HCT116 (cell line): ENCODE results near the gene ADGRB3. TPM values are rescaled to one million over a fixed set of nuclear protein-coding genes. Genes with fewer than 3 reads are reported as not detected.

ENCODE experiments used
- ATAC-seq: fragments of 200-7000 bp; cut with Tn5 transposase; 2 replicates; pipeline ENCODE4 v1.9.1; 2020; ENCODE audit warnings: mild to moderate bottlenecking, moderate library complexity
- BruUV-seq: library from RNA; stranded (reverse); fragments of 400-500 nt; replicated peaks from 2 replicates; lab custom pipeline; 2021; lab: Mats Ljungman, UMichigan
- CTCF ChIA-PET: fragments of 300-600 bp; sonication (Branson Sonifier 250); formaldehyde crosslinking; loops from one replicate; lab custom pipeline; 2021; ENCODE audit warnings: antibody characterized with exemption; lab: Charles Lee
- POLR2A ChIA-PET: fragments of 300-600, 350-600 bp; sonication (Branson Sonifier 250); formaldehyde crosslinking; loops from one replicate; lab custom pipeline; 2021; ENCODE audit warnings: antibody characterized with exemption; lab: Charles Lee
- RAD21 ChIA-PET, 2 experiments: fragments of 300-600 bp; sonication (Branson Sonifier 250); formaldehyde crosslinking; loops; one replicate each; lab custom pipeline; 2023; ENCODE audit warnings: low total read pairs in 2 of 2; ENCODE audit not compliant: uncharacterized antibody in 2 of 2, unreplicated experiment in 2 of 2, low non-redundant PET in 1 of 2; lab: Charles Lee
- DNase-seq: peaks from one replicate; pipeline ENCODE4 v3.0.0-alpha.2; 2010; ENCODE audit warnings: low read depth, low spot score
- H2AFZ ChIP-seq: fragments of 200-600 bp; shearing (Covaris generic), sonication (generic); 2 replicates; pipeline ENCODE4 v1.6.1; 2017; ENCODE audit warnings: low read depth, mixed run types, mixed read lengths, antibody characterized with exemption, low read length; ENCODE audit not compliant: poor library complexity, severe bottlenecking
- H3K27ac ChIP-seq: 2 replicates; pipeline ENCODE4 v1.5.1; 2012; ENCODE audit warnings: low read depth, low read length
- H3K27me3 ChIP-seq: fragments of 200-600 bp; sonication (generic); 2 replicates; pipeline ENCODE4 v1.6.1; 2016; ENCODE audit warnings: mixed run types, low read length, mixed read lengths; ENCODE audit not compliant: insufficient read depth
- H3K36me3 ChIP-seq, 2 experiments: fragments of 200-500 bp in 1 of 2; fragments of 200-600 bp in 1 of 2; sonication (Bioruptor generic) in 1 of 2; sonication (generic) in 1 of 2; 2 replicates each; pipeline versions ENCODE4 v1.5.1 to v1.6.1; 2014 to 2016; ENCODE audit warnings: low read length in 2 of 2, inconsistent platforms in 1 of 2, mixed read lengths in 1 of 2, mixed run types in 1 of 2; ENCODE audit not compliant: insufficient read depth in 2 of 2, control insufficient read depth in 1 of 2
- H3K4me1 ChIP-seq, 2 experiments: fragments of 200-600 bp in 1 of 2; sonication (generic) in 1 of 2; 2 replicates each; pipeline versions ENCODE4 v1.5.1 to v1.6.1; 2012 to 2017; ENCODE audit warnings: low read length in 2 of 2, inconsistent platforms in 1 of 2, mild to moderate bottlenecking in 1 of 2, mixed read lengths in 1 of 2, mixed run types in 1 of 2, moderate library complexity in 1 of 2; ENCODE audit not compliant: insufficient read depth in 2 of 2, control insufficient read depth in 1 of 2
- H3K4me2 ChIP-seq: fragments of 200-600 bp; sonication (generic); 2 replicates; pipeline ENCODE4 v1.6.1; 2017; ENCODE audit warnings: mixed run types, low read length, mixed read lengths
- H3K4me3 ChIP-seq, 2 experiments: fragments of 200-600 bp in 1 of 2; sonication (generic) in 1 of 2; replicated peaks in 1 of 2; 2 replicates each; pipeline ENCODE4 v1.5.1; 2011 to 2016; ENCODE audit warnings: low read length in 2 of 2, control low read depth in 1 of 2, low read depth in 1 of 2, mild to moderate bottlenecking in 1 of 2, mixed read lengths in 1 of 2, mixed run types in 1 of 2
- H3K79me2 ChIP-seq: fragments of 200-600 bp; sonication (generic); 2 replicates; pipeline ENCODE4 v1.6.1; 2017; ENCODE audit warnings: mild to moderate bottlenecking, mixed run types, low read length, moderate library complexity, mixed read lengths; ENCODE audit not compliant: insufficient read depth
- H3K9ac ChIP-seq: fragments of 200-600 bp; sonication (generic); 2 replicates; pipeline ENCODE4 v1.6.1; 2016; ENCODE audit warnings: low read length, mixed read lengths
- H3K9me2 ChIP-seq: fragments of 200-600 bp; sonication (generic), shearing (Covaris generic); 2 replicates; pipeline ENCODE4 v1.6.1; 2017; ENCODE audit warnings: mixed run types, mild to moderate bottlenecking, moderate library complexity; ENCODE audit not compliant: insufficient read depth
- H3K9me3 ChIP-seq, 2 experiments: fragments of 200-500 bp in 1 of 2; fragments of 200-600 bp in 1 of 2; sonication (Bioruptor generic) in 1 of 2; sonication (generic) in 1 of 2; 2 replicates each; pipeline ENCODE4 v1.6.1; 2014 to 2017; ENCODE audit warnings: low read length in 2 of 2, mixed read lengths in 2 of 2, inconsistent platforms in 1 of 2, low read depth in 1 of 2, mild to moderate bottlenecking in 1 of 2, mixed run types in 1 of 2, moderate library complexity in 1 of 2; ENCODE audit not compliant: control insufficient read depth in 1 of 2, insufficient read depth in 1 of 2
- H4K20me1 ChIP-seq: fragments of 200-600 bp; sonication (generic), shearing (Covaris generic); 2 replicates; pipeline ENCODE4 v1.6.1; 2017; ENCODE audit warnings: mixed run types, mild to moderate bottlenecking, moderate library complexity; ENCODE audit not compliant: insufficient read depth
- EZH2 ChIP-seq: fragments of 200-600 bp; sonication (generic); IDR thresholded peaks from 2 replicates; pipeline ENCODE4 v1.6.1; 2017; ENCODE audit warnings: antibody characterized with exemption, mixed run types
- EZH2phosphoT487 ChIP-seq: fragments of 200-600 bp; IDR thresholded peaks from 2 replicates; pipeline ENCODE4 v1.6.1; 2018; ENCODE audit warnings: antibody characterized with exemption, borderline replicate concordance
- FOSL1 ChIP-seq: IDR thresholded peaks from 2 replicates; pipeline ENCODE4 v1.6.1; 2012; ENCODE audit warnings: low read depth
- JUND ChIP-seq: IDR thresholded peaks from 2 replicates; pipeline ENCODE4 v1.6.1; 2012
- POLR2A ChIP-seq: IDR thresholded peaks from 2 replicates; pipeline ENCODE4 v1.7.0; 2011; ENCODE audit warnings: borderline replicate concordance; ENCODE audit not compliant: insufficient read depth, insufficient read length; ENCODE audit errors: extremely low read depth
- POLR2AphosphoS5 ChIP-seq: IDR thresholded peaks from 2 replicates; pipeline ENCODE4 v1.6.1; 2011; ENCODE audit warnings: mild to moderate bottlenecking, low read depth, low read length, moderate library complexity
- RAD21 ChIP-seq: IDR thresholded peaks from 2 replicates; pipeline ENCODE4 v1.6.1; 2012; ENCODE audit warnings: low read depth, mild to moderate bottlenecking
- REST ChIP-seq: IDR thresholded peaks from 2 replicates; pipeline ENCODE4 v1.6.1; 2012; ENCODE audit warnings: low read depth
- SP1 ChIP-seq: IDR thresholded peaks from 2 replicates; pipeline ENCODE4 v1.6.1; 2012; ENCODE audit warnings: low read depth
- SRF ChIP-seq: IDR thresholded peaks from 2 replicates; pipeline ENCODE4 v1.6.1; 2012; ENCODE audit warnings: low read depth
- TCF7L2 ChIP-seq: IDR thresholded peaks from 2 replicates; pipeline ENCODE4 v1.7.0; 2011; ENCODE audit warnings: borderline replicate concordance, inconsistent platforms; ENCODE audit not compliant: insufficient read depth, insufficient read length; ENCODE audit errors: extremely low read depth
- YY1 ChIP-seq: IDR thresholded peaks from 2 replicates; pipeline ENCODE4 v1.6.1; 2011; ENCODE audit warnings: low read length, low read depth, moderate library complexity, mild to moderate bottlenecking; ENCODE audit not compliant: insufficient replicate concordance; ENCODE audit errors: extremely low read depth
- ZBTB33 ChIP-seq: IDR thresholded peaks from 2 replicates; pipeline ENCODE4 v1.6.1; 2011; ENCODE audit warnings: mild to moderate bottlenecking, low read length, moderate library complexity; ENCODE audit not compliant: insufficient replicate concordance; ENCODE audit errors: extremely low read depth
- ZFX ChIP-seq: fragments of 450-650 bp; IDR thresholded peaks from 2 replicates; pipeline ENCODE4 v1.6.1; 2017
- ZNF274 ChIP-seq: fragments of 200-500 bp; sonication (Bioruptor generic); IDR thresholded peaks from 2 replicates; pipeline ENCODE4 v1.6.1; 2014; ENCODE audit warnings: mild to moderate bottlenecking, low read depth, low read length, inconsistent platforms
- intact Hi-C: fragments of 100-400 bp; cut with micrococcal nuclease; formaldehyde crosslinking; loops from 2 replicates; pipeline ENCODE4 v1.10.0; 2022
- total RNA-seq: library from RNA; stranded (reverse); gene quantifications from one replicate; pipeline ENCODE4 v1.2.1, GENCODE V29; 2021; ENCODE audit not compliant: unreplicated experiment
- TF ChIP-seq, protein P1 (sequence below): IDR thresholded peaks from 2 replicates; pipeline ENCODE4 v1.6.1; 2012
- TF ChIP-seq, protein P2 (sequence below), 3 experiments: fragments of 200-600 bp in 1 of 3; sonication (generic) in 1 of 3; IDR thresholded peaks in 2 of 3; conservative IDR thresholded peaks in 1 of 3; 2 replicates each; pipeline ENCODE4 v1.5.1; 2012 to 2017; ENCODE audit warnings: low read depth in 2 of 3, low read length in 2 of 3, antibody characterized with exemption in 1 of 3, borderline replicate concordance in 1 of 3, control low read depth in 1 of 3, mild to moderate bottlenecking in 1 of 3, mixed read lengths in 1 of 3, mixed run types in 1 of 3, moderate library complexity in 1 of 3; ENCODE audit not compliant: insufficient read depth in 1 of 3

The ADGRB3 gene
- total RNA-seq, 1 experiment from 2014 or later: not detected

- no peaks in the 10 kb centered on the region for H3K9me2 ChIP-seq
- peaks cover 2 to 3% of the 10 kb centered on the region in 2 experiments; a peak in 3 of 4 replicates for H3K9me3 ChIP-seq
- no peaks in the 10 kb centered on the region for H4K20me1 ChIP-seq
- no TSS peak for BruUV-seq
- no peaks in the 10 kb centered on the region for H3K36me3 ChIP-seq
- no peak overlapping the region for H3K27ac ChIP-seq
- TF ChIP-seq POLR2AphosphoS5 (no peak), REST (no peak), JUND (no peak), POLR2A (no peak), FOSL1 (no peak), ZNF274 (no peak), EZH2 (no peak), ZFX (no peak), RAD21 (no peak), SP1 (no peak), EZH2phosphoT487 (no peak), ZBTB33 (no peak), TCF7L2 (no peak), SRF (no peak), YY1 (no peak)
- TF ChIP-seq, protein P1, sequence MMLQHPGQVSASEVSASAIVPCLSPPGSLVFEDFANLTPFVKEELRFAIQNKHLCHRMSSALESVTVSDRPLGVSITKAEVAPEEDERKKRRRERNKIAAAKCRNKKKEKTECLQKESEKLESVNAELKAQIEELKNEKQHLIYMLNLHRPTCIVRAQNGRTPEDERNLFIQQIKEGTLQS: no peak
- TF ChIP-seq, protein P2, sequence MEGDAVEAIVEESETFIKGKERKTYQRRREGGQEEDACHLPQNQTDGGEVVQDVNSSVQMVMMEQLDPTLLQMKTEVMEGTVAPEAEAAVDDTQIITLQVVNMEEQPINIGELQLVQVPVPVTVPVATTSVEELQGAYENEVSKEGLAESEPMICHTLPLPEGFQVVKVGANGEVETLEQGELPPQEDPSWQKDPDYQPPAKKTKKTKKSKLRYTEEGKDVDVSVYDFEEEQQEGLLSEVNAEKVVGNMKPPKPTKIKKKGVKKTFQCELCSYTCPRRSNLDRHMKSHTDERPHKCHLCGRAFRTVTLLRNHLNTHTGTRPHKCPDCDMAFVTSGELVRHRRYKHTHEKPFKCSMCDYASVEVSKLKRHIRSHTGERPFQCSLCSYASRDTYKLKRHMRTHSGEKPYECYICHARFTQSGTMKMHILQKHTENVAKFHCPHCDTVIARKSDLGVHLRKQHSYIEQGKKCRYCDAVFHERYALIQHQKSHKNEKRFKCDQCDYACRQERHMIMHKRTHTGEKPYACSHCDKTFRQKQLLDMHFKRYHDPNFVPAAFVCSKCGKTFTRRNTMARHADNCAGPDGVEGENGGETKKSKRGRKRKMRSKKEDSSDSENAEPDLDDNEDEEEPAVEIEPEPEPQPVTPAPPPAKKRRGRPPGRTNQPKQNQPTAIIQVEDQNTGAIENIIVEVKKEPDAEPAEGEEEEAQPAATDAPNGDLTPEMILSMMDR (IDR thresholded peaks at IDR 0.05 in 2 of 3, conservative IDR thresholded peaks at IDR 0.05 in 1 of 3; ENCODE audit: borderline replicate concordance in 1 of 3, insufficient read depth in 1 of 3, low read depth in 2 of 3, low read length in 2 of 3): no peak
- no peak overlapping the region for H3K4me2 ChIP-seq
- H3K4me3 ChIP-seq: no peak overlapping the region
- ChIA-PET CTCF (no interaction called here), RAD21 (no interaction called here), POLR2A (no interaction called here)
- DNase-seq (no peak), ATAC-seq (no peak)
- H3K27me3 ChIP-seq: no peaks in the 10 kb centered on the region
- no peaks in the 10 kb centered on the region for H3K79me2 ChIP-seq
- H2AFZ ChIP-seq: no peak overlapping the region
- no peaks in the 10 kb centered on the region for H3K4me1 ChIP-seq
- intact Hi-C loops: no loop called here
- no peak overlapping the region for H3K9ac ChIP-seq
These were observed 217.7 kb downstream of the ADGRB3 start for GRCh38 chr6:68852791-68853190.
